GM21526 (cell line): ENCODE measurements around the gene UNG.

Experiments used
- ATAC-seq: cut with Tn5 transposase; IDR thresholded peaks from one replicate; pipeline ENCODE4 v1.9.1; 2021; ENCODE audit warnings: moderate library complexity; ENCODE audit not compliant: unreplicated experiment, low FRiP score

The UNG gene

GRCh38 chr12:109151457-109151856 lies 54.1 kb downstream of the UNG start:
- ATAC-seq: no peak

GRCh38 chr12:109153821-109154441 lies 56.5 kb downstream of the UNG start:
- no peak for ATAC-seq

- ATAC-seq: peak; percentile 79
Observed at GRCh38 chr12:109154451-109155438, 57.3 kb downstream of the UNG start.

- ATAC-seq: no peak
Observed at GRCh38 chr12:109156036-109156435, 58.6 kb downstream of the UNG start.

GRCh38 chr12:109156586-109156985 lies 59.2 kb downstream of the UNG start:
- ATAC-seq: no peak

- ATAC-seq: no peak
Observed at GRCh38 chr12:109157986-109158385, 60.6 kb downstream of the UNG start.

GRCh38 chr12:109160433-109160832 lies 63.0 kb downstream of the UNG start:
- ATAC-seq: no peak
